HG03025 (cell line): Measurements from ENCODE around the gene RFC5.
"Not testable (repeated sequence)": the region's sequence is repeated elsewhere in the genome, so short reads cannot be mapped to it uniquely, and the experiment has no call there.

Experiments
- ATAC-seq: cut with Tn5 transposase; IDR thresholded peaks from one replicate; pipeline ENCODE4 v1.9.1; 2021; ENCODE audit warnings: mild to moderate bottlenecking, moderate library complexity; ENCODE audit not compliant: unreplicated experiment, low FRiP score

RFC5 gene

GRCh38 chr12:118068445-118068844, 51.9 kb downstream of the RFC5 start:
- no peak for ATAC-seq

DNA sequence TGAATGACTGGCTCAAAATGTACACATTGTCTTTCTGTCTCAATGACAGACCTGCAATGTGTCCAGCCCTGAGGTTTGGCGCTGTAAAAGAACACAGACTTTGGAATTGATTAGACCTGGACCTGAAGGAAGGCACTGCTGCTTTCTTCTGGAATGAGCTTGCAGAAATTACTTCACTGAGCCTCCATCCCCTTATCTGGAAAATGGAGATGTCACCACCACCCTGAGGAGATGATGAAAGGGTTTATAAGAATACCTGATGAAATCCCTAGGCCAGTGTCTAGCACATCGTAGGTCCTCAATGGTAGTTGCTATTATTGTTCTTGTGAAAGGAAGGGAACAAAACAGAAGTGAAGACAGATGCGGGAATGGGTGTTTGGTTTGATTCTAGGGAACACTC, 54.1 kb downstream of the RFC5 start:
- ATAC-seq, result no peak

- no peak for ATAC-seq
Measured at GRCh38 chr12:118073768-118074167, 57.3 kb downstream of the RFC5 start.

GRCh38 chr12:118081521-118081920, 65.0 kb downstream of the RFC5 start:
- ATAC-seq, result not testable (repeated sequence)
